ENCODE data around the gene LHPP. TPM values are rescaled to one million over a fixed set of nuclear protein-coding genes. Genes with fewer than 3 reads are reported as not detected.

The LHPP gene
- total RNA-seq, 1 donor = 20.4 TPM

GRCh38 chr10:124495162-124495561 lies 33.5 kb downstream of the LHPP start:
- H3K9me3 ChIP-seq (ENCODE audit: low read depth, low read length) = no peaks in the 10 kb centered on the region
- H3K27me3 ChIP-seq (ENCODE audit: insufficient read depth, low read length) = no peaks in the 10 kb centered on the region
- H3K4me3 ChIP-seq (ENCODE audit: low read length) = no peak overlapping the region
- H3K4me1 ChIP-seq (ENCODE audit: insufficient read depth, low read length) = peaks cover 13% of the 10 kb centered on the region

DNA sequence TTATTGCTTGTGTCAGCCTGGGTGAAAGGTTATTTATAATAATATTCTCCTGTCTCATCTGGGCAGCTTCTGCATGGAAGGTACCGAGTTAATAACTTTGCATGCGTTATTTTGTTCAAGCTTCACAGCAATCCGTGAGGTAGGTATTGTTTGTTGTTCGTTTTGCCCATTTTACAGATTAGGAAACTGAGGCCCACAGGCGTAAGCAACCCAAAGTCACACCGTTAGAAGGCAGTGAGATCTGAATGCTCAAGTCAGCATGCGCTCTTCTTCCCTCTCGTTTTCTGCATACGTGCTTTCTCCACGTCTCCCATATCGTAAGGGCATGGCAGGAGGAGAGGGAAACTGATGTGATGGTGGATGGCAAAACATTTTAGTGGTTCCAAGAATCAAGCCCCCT lies 34.1 kb downstream of the LHPP start:
- Histone ChIP-seq H3K4me1 (ENCODE audit: insufficient read depth, low read length) (peaks cover 13% of the 10 kb centered on the region), H3K9me3 (ENCODE audit: low read depth, low read length) (no peaks in the 10 kb centered on the region), H3K4me3 (ENCODE audit: low read length) (no peak overlapping the region), H3K27me3 (ENCODE audit: insufficient read depth, low read length) (no peaks in the 10 kb centered on the region)

- H3K27me3 ChIP-seq (ENCODE audit: insufficient read depth, low read length) = no peaks in the 10 kb centered on the region
- H3K9me3 ChIP-seq (ENCODE audit: low read depth, low read length) = no peaks in the 10 kb centered on the region
- H3K4me3 ChIP-seq (ENCODE audit: low read length) = no peak overlapping the region
- H3K4me1 ChIP-seq (ENCODE audit: insufficient read depth, low read length) = peaks cover 13% of the 10 kb centered on the region
Measured at GRCh38 chr10:124496150-124496549, 34.5 kb downstream of the LHPP start.

DNA sequence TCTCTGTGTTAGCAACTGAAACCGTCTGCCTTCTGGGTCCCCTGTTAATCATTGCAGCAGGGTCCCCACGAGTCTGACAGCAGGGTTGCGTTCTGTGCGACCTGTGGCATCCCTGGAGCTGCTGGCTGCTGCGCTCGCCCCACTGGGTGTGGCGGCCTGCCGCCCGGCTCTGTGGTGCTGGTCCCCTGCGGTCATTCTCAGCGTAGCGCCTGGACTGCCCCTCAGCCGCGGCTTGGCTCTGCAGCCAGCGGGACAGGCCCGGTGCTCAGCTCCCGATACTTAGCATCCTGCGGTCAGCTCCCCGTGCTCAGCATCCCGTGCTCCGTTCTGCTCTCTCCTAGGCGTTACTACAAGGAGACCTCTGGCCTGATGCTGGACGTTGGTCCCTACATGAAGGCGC lies 35.0 kb downstream of the LHPP start:
- Histone ChIP-seq H3K27me3 (ENCODE audit: insufficient read depth, low read length) (no peaks in the 10 kb centered on the region), H3K4me3 (ENCODE audit: low read length) (no peak overlapping the region), H3K4me1 (ENCODE audit: insufficient read depth, low read length) (peaks cover 13% of the 10 kb centered on the region), H3K9me3 (ENCODE audit: low read depth, low read length) (no peaks in the 10 kb centered on the region)

GRCh38 chr10:124497196-124497881 lies 35.7 kb downstream of the LHPP start:
- peaks cover 13% of the 10 kb centered on the region for H3K4me1 ChIP-seq (ENCODE audit: insufficient read depth, low read length)
- H3K27me3 ChIP-seq (ENCODE audit: insufficient read depth, low read length) = no peaks in the 10 kb centered on the region
- no peak overlapping the region for H3K4me3 ChIP-seq (ENCODE audit: low read length)
- H3K9me3 ChIP-seq (ENCODE audit: low read depth, low read length) = no peaks in the 10 kb centered on the region

GRCh38 chr10:124498056-124498455 lies 36.4 kb downstream of the LHPP start:
- no peak overlapping the region for H3K4me3 ChIP-seq (ENCODE audit: low read length)
- peaks cover 13% of the 10 kb centered on the region for H3K4me1 ChIP-seq (ENCODE audit: insufficient read depth, low read length)
- H3K9me3 ChIP-seq (ENCODE audit: low read depth, low read length) = no peaks in the 10 kb centered on the region
- no peaks in the 10 kb centered on the region for H3K27me3 ChIP-seq (ENCODE audit: insufficient read depth, low read length)

DNA sequence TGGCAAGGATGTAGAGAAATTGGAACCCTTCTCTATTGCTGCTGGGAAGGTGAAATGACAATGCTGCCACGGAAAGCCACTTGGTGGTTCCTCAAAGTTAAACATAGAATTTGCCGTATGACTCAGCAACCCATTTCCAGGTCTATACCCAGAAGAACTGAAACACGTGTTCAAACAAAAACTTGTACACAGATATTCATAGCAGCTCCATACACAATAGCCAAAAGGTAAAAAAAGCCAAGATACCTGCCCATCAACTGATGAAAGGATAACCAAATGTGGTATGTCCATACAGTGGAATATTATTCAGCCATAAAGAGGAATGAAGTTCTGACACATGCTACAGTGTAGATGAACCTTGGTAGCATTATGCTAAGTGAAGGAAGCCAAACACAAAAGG lies 39.1 kb downstream of the LHPP start:
- Histone ChIP-seq H3K27me3 (ENCODE audit: insufficient read depth, low read length) (no peaks in the 10 kb centered on the region), H3K4me3 (ENCODE audit: low read length) (no peak overlapping the region), H3K4me1 (ENCODE audit: insufficient read depth, low read length) (no peaks in the 10 kb centered on the region), H3K9me3 (ENCODE audit: low read depth, low read length) (no peaks in the 10 kb centered on the region)

GRCh38 chr10:124504711-124505110 lies 43.1 kb downstream of the LHPP start:
- no peaks in the 10 kb centered on the region for H3K9me3 ChIP-seq (ENCODE audit: low read depth, low read length)
- H3K4me1 ChIP-seq (ENCODE audit: insufficient read depth, low read length) = no peaks in the 10 kb centered on the region
- no peaks in the 10 kb centered on the region for H3K27me3 ChIP-seq (ENCODE audit: insufficient read depth, low read length)
- no peak overlapping the region for H3K4me3 ChIP-seq (ENCODE audit: low read length)

GRCh38 chr10:124505279-124505678 lies 43.7 kb downstream of the LHPP start:
- H3K4me3 ChIP-seq (ENCODE audit: low read length) = no peak overlapping the region
- no peaks in the 10 kb centered on the region for H3K27me3 ChIP-seq (ENCODE audit: insufficient read depth, low read length)
- no peaks in the 10 kb centered on the region for H3K4me1 ChIP-seq (ENCODE audit: insufficient read depth, low read length)
- no peaks in the 10 kb centered on the region for H3K9me3 ChIP-seq (ENCODE audit: low read depth, low read length)

DNA sequence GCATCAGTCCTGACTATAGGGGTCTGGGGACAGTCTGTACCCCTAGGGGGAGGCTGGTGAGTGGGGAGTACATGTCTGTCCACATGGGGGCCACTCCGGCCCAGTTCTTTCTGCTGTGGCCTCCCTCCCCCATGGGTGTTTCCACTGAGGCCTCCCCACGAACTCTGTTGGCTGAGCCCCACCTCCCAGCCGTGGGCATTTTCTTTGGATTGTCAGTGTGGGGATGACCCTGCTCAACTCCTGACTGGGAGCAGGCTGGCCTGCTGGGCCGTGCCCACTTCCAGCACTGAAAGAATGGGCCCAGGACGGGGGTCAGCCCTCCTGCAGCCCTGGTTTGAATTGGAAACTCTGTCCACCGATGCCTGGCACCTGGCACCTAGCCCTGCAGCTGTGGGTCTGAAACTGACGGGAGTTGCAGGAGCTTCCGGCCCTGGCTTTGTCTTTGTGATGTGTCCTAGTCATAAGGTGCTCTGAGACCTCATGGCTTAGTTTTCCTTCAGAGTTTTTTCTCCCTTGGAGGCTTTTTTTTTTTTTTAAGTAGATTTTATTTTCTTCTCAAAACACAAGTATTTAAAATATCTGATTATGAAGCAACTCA lies 46.5 kb downstream of the LHPP start:
- H3K4me1 ChIP-seq (ENCODE audit: insufficient read depth, low read length) = no peaks in the 10 kb centered on the region
- H3K9me3 ChIP-seq (ENCODE audit: low read depth, low read length) = no peaks in the 10 kb centered on the region
- H3K4me3 ChIP-seq (ENCODE audit: low read length) = no peak overlapping the region
- no peaks in the 10 kb centered on the region for H3K27me3 ChIP-seq (ENCODE audit: insufficient read depth, low read length)

GRCh38 chr10:124508907-124509454 lies 47.4 kb downstream of the LHPP start:
- no peaks in the 10 kb centered on the region for H3K4me1 ChIP-seq (ENCODE audit: insufficient read depth, low read length)
- H3K27me3 ChIP-seq (ENCODE audit: insufficient read depth, low read length) = no peaks in the 10 kb centered on the region
- no peaks in the 10 kb centered on the region for H3K9me3 ChIP-seq (ENCODE audit: low read depth, low read length)
- H3K4me3 ChIP-seq (ENCODE audit: low read length) = no peak overlapping the region

GRCh38 chr10:124509880-124510632 lies 48.4 kb downstream of the LHPP start:
- Histone ChIP-seq H3K4me1 (ENCODE audit: insufficient read depth, low read length) (no peaks in the 10 kb centered on the region), H3K27me3 (ENCODE audit: insufficient read depth, low read length) (no peaks in the 10 kb centered on the region), H3K9me3 (ENCODE audit: low read depth, low read length) (no peaks in the 10 kb centered on the region), H3K4me3 (ENCODE audit: low read length) (no peak overlapping the region)

DNA sequence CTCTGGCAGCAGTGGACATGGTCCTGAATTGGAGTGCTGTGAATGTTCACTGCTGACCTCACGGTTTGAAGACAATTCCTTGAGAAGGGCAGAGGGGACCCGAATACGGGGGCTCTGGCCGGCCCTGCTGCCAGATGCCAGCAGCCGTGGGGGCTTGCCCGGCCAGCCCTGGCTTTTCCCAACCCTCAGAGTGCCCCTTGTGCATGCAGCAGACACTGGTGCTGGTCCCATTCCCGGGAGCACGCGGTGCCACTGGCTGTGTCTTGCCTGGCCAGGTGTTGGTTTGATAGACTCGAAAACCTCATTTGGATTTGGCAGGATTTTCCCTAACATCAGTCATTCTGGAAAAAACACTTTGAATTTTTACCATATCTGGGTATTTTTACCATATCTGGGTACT lies 49.1 kb downstream of the LHPP start:
- H3K4me3 ChIP-seq (ENCODE audit: low read length) = no peak overlapping the region
- H3K4me1 ChIP-seq (ENCODE audit: insufficient read depth, low read length) = no peaks in the 10 kb centered on the region
- no peaks in the 10 kb centered on the region for H3K27me3 ChIP-seq (ENCODE audit: insufficient read depth, low read length)
- H3K9me3 ChIP-seq (ENCODE audit: low read depth, low read length) = no peaks in the 10 kb centered on the region

DNA sequence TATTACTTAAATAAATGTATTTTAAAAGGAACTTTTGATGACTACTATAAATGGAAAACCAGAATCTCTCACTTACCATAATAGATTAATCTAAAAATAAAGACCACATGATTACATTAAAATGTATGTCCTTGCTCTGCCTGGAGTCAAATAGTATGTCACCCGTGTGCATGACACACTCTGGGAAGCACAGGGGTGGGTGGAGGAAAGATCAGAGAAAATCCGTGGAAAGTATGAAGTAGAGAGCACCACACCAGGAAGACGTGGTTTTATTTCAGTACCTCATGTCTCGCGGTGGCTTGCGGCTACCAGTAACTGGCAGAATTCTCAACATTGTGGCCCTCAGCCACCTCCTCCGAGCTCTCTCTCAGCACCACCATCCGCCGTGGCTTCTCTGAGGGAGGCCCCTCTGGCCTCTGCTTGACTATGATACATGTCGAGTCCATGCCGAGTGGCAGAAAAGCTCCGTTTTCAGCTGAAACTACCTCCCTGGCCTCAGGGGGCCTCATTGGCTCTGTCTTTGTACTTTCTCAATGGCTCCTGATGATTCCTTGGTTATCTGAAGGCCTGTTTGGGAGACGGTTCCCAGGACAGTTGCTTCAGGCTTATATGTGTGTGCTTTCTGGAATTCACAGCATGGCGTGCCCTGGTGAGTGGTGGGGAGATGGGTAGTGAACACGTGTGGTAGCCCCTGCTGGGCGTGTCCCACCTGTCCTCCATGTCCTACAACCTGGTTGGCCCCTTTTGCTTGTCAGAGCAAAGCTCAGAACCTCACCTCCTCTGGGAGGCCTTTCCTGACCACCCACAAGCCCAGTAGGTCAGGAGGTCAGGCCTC lies 49.8 kb downstream of the LHPP start:
- no peaks in the 10 kb centered on the region for H3K9me3 ChIP-seq (ENCODE audit: low read depth, low read length)
- H3K4me3 ChIP-seq (ENCODE audit: low read length) = no peak overlapping the region
- no peaks in the 10 kb centered on the region for H3K27me3 ChIP-seq (ENCODE audit: insufficient read depth, low read length)
- no peaks in the 10 kb centered on the region for H3K4me1 ChIP-seq (ENCODE audit: insufficient read depth, low read length)

- H3K9me3 ChIP-seq (ENCODE audit: low read depth, low read length) = no peaks in the 10 kb centered on the region
Measured at GRCh38 chr10:124512040-124512428, 50.4 kb downstream of the LHPP start.

More at GRCh38 chr10:124512040-124512428, 50.4 kb downstream of the LHPP start:
- Histone ChIP-seq H3K4me3 (ENCODE audit: low read length) (no peak overlapping the region), H3K4me1 (ENCODE audit: insufficient read depth, low read length) (no peaks in the 10 kb centered on the region), H3K27me3 (ENCODE audit: insufficient read depth, low read length) (no peaks in the 10 kb centered on the region)

Data from mononuclear cell (primary cell).